Measurements from ENCODE around the gene RICTOR. TPM values are rescaled to one million over a fixed set of nuclear protein-coding genes. Genes with fewer than 3 reads are reported as not detected.

The RICTOR gene
- polyA plus RNA-seq, 1 experiment = 6.3 TPM

DNA sequence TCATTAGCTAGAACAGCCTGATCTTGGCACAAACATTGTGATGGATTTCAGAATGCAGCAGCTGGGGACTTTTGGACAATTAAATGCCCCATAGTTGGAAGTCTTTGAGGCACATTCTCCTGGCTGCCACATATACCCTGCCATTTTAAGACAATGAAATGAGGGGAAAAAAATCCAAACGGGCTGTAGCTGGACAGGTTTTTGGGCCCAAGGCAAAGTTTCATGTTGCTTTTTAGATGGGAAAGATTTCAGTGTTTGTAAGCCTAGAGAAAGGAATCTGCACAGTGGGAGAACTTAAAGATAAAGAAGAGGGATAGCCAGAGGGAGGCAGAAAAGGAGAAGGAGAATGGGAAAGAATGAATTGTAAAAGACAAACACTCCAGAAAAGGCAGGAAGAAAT lies 30.0 kb upstream of the RICTOR start:
- TF ChIP-seq, protein P1, sequence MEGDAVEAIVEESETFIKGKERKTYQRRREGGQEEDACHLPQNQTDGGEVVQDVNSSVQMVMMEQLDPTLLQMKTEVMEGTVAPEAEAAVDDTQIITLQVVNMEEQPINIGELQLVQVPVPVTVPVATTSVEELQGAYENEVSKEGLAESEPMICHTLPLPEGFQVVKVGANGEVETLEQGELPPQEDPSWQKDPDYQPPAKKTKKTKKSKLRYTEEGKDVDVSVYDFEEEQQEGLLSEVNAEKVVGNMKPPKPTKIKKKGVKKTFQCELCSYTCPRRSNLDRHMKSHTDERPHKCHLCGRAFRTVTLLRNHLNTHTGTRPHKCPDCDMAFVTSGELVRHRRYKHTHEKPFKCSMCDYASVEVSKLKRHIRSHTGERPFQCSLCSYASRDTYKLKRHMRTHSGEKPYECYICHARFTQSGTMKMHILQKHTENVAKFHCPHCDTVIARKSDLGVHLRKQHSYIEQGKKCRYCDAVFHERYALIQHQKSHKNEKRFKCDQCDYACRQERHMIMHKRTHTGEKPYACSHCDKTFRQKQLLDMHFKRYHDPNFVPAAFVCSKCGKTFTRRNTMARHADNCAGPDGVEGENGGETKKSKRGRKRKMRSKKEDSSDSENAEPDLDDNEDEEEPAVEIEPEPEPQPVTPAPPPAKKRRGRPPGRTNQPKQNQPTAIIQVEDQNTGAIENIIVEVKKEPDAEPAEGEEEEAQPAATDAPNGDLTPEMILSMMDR (IDR thresholded peaks at IDR 0.05; ENCODE audit: insufficient read depth, low read depth, low read length) = no peak
- no peak overlapping the region for H3K4me3 ChIP-seq (ENCODE audit: low read depth, low read length)
- ChIA-PET CTCF (interaction anchor here (0.8 to 2.7 kb wide), 3 partner anchors 11 to 29 kb away, joined by 3 to 7 read pairs (median 3); no protein-coding TSS in a partner anchor), POLR2A (no interaction called here)
- no peak for DNase-seq (ENCODE audit: low read depth)
- no peaks in the 10 kb centered on the region for H3K27me3 ChIP-seq (ENCODE audit: control insufficient read depth, insufficient read depth, low read length)
- no peaks in the 10 kb centered on the region for H3K36me3 ChIP-seq (ENCODE audit: control insufficient read depth, insufficient read depth, low read length)

- ChIA-PET POLR2A (interaction anchor here (1.0 kb wide), 1 partner anchor 17 kb away, joined by 5 read pairs; no protein-coding TSS in a partner anchor), CTCF (interaction anchor here (0.9 kb wide), 2 partner anchors 10 to 84 kb away, joined by 3 read pairs; no protein-coding TSS in a partner anchor)
- Histone ChIP-seq H3K27me3 (ENCODE audit: control insufficient read depth, insufficient read depth, low read length) (no peaks in the 10 kb centered on the region), H3K4me3 (ENCODE audit: low read depth, low read length) (no peak overlapping the region), H3K36me3 (ENCODE audit: control insufficient read depth, insufficient read depth, low read length) (no peaks in the 10 kb centered on the region)
- DNase-seq (ENCODE audit: low read depth) = no peak
- TF ChIP-seq, protein P1 (IDR thresholded peaks at IDR 0.05; ENCODE audit: insufficient read depth, low read depth, low read length) = no peak
Observed at GRCh38 chr5:39102684-39103155, 28.5 kb upstream of the RICTOR start.

DNA sequence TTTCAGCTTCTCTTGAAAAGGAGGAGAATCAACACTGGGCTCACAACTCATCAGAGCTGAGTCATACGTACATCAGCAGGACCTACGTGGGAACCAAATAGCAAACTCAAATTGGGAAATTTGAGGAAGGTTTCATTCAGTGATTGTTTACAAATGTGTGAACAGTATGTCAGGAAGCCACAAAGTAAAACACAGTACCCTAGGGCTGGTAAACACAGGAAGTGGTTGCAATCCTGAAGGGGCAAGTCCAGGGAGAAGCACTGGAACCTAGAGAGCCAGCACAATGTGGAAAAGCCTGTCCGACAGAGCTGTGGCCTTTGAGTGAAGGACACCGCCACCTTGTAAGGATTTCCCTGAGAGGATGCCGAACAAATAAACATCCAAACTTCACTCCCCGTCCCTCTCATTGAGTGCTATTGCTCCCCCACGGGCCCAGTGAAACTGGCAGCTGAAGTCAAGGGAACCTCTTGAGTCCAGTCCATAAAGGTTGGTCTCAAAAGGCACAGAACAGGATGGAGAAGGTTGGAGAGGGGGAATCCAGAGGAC lies 26.7 kb upstream of the RICTOR start:
- H3K27me3 ChIP-seq (ENCODE audit: control insufficient read depth, insufficient read depth, low read length) = no peaks in the 10 kb centered on the region
- DNase-seq (ENCODE audit: low read depth) = peak; percentile 95
- ChIA-PET POLR2A (no interaction called here), CTCF (interaction anchor here (0.6 to 4.3 kb wide), 4 partner anchors 15 to 116 kb away, joined by 3 to 22 read pairs (median 3); no protein-coding TSS in a partner anchor)
- H3K36me3 ChIP-seq (ENCODE audit: control insufficient read depth, insufficient read depth, low read length) = no peaks in the 10 kb centered on the region
- TF ChIP-seq, protein P1 (IDR thresholded peaks at IDR 0.05; ENCODE audit: insufficient read depth, low read depth, low read length) = no peak
- H3K4me3 ChIP-seq (ENCODE audit: low read depth, low read length) = no peak overlapping the region

- CTCF ChIA-PET = interaction anchor here (0.6 to 4.3 kb wide), 4 partner anchors 16 to 117 kb away, joined by 3 to 22 read pairs (median 3); no protein-coding TSS in a partner anchor
- Histone ChIP-seq H3K4me3 (ENCODE audit: low read depth, low read length) (no peak overlapping the region), H3K27me3 (ENCODE audit: control insufficient read depth, insufficient read depth, low read length) (no peaks in the 10 kb centered on the region), H3K36me3 (ENCODE audit: control insufficient read depth, insufficient read depth, low read length) (no peaks in the 10 kb centered on the region)
- no peak for DNase-seq (ENCODE audit: low read depth)
- TF ChIP-seq, protein P1 (IDR thresholded peaks at IDR 0.05; ENCODE audit: insufficient read depth, low read depth, low read length) = no peak
- POLR2A ChIA-PET = no interaction called here
Observed at GRCh38 chr5:39100301-39100850, 26.2 kb upstream of the RICTOR start.

DNA sequence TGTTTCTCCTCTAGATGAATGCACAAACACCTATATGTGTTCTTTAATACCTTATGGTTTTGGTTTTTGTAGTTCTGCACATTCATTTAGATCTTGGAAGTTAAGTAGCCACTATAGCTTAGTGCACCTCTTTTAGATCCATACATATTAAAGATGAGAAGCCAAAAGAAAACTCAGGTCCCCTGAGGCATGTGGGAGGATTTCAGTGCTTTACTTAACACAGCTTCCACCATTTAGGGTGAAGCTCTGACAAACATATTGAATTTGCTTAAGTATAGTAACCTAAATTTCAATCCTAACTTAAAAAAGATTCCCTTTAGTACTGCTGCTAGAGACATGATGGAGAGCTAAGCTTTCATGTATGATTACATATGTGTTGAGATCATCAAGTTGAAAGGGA lies 25.6 kb upstream of the RICTOR start:
- DNase-seq (ENCODE audit: low read depth) = no peak
- POLR2A ChIA-PET = no interaction called here
- Histone ChIP-seq H3K27me3 (ENCODE audit: control insufficient read depth, insufficient read depth, low read length) (no peaks in the 10 kb centered on the region), H3K4me3 (ENCODE audit: low read depth, low read length) (no peak overlapping the region), H3K36me3 (ENCODE audit: control insufficient read depth, insufficient read depth, low read length) (no peaks in the 10 kb centered on the region)
- TF ChIP-seq, protein P1 (IDR thresholded peaks at IDR 0.05; ENCODE audit: insufficient read depth, low read depth, low read length) = no peak
- CTCF ChIA-PET = interaction anchor here (4.3 kb wide), 1 partner anchor 19 kb away, joined by 22 read pairs; no protein-coding TSS in a partner anchor

Data from BJ (cell line).